ENCODE results near the gene PANX1. TPM values are rescaled to one million over a fixed set of nuclear protein-coding genes. Genes with fewer than 3 reads are reported as not detected.

The PANX1 gene
- total RNA-seq, 1 experiment from 2014 or later = 62.9 TPM

DNA sequence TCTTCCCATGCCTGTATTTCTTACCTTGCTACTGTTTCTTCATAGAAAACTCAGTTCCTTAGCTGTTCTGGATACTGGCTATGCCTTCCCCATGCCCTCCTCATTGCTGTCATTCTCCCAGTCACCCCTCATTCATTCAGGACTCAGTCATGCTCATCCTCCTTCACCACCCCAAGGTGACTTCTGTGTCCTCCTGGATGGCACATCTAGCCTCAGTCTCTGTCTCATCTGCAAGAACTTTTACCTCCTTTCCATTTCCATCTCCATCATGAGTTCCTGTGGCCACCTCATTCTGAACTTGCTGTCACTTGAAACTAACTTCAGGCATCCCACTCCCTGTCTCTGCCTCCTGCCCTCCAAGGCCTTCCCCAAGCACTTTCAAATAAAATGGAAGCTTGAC is 42.3 kb downstream of the PANX1 start:
- Histone ChIP-seq H3F3A (ENCODE audit: low read length, unreplicated experiment) (no peaks in the 10 kb centered on the region), H3K4me2 (ENCODE audit: low read length) (no peak overlapping the region), H3K36me3 (ENCODE audit: low read depth, low read length) (no peaks in the 10 kb centered on the region; the same call in 1 of the 2 replicates), H3K4me1 (ENCODE audit: insufficient read depth, low read length) (no peaks in the 10 kb centered on the region), H3K4me3 (ENCODE audit: low read length) (no peak overlapping the region), H3K9me2 (replicated peaks; ENCODE audit: low read length) (no peaks in the 10 kb centered on the region), H3K27me3 (ENCODE audit: low read length) (no peaks in the 10 kb centered on the region), H3K27ac (ENCODE audit: low read length) (no peak overlapping the region), H2AFZ (ENCODE audit: low read length) (no peak overlapping the region), H3K9ac (ENCODE audit: low read length) (no peak overlapping the region), H3K9me3 (ENCODE audit: low read length) (no peaks in the 10 kb centered on the region), H3K79me2 (ENCODE audit: low read length) (peaks cover 77% of the 10 kb centered on the region), H4K20me1 (ENCODE audit: low read length) (peaks cover 54% of the 10 kb centered on the region)
- BruUV-seq (replicated peaks) = no TSS peak
- no peak for ATAC-seq
- intact Hi-C loops (cut with micrococcal nuclease) = loop anchor here (1.0 to 5.0 kb wide), 3 partner anchors 36 to 274 kb away; no protein-coding TSS in a partner anchor
- DNase-seq = no peak
- POLR2A ChIA-PET (ENCODE audit: unreplicated experiment) = no interaction called here
- TF ChIP-seq, protein P1, sequence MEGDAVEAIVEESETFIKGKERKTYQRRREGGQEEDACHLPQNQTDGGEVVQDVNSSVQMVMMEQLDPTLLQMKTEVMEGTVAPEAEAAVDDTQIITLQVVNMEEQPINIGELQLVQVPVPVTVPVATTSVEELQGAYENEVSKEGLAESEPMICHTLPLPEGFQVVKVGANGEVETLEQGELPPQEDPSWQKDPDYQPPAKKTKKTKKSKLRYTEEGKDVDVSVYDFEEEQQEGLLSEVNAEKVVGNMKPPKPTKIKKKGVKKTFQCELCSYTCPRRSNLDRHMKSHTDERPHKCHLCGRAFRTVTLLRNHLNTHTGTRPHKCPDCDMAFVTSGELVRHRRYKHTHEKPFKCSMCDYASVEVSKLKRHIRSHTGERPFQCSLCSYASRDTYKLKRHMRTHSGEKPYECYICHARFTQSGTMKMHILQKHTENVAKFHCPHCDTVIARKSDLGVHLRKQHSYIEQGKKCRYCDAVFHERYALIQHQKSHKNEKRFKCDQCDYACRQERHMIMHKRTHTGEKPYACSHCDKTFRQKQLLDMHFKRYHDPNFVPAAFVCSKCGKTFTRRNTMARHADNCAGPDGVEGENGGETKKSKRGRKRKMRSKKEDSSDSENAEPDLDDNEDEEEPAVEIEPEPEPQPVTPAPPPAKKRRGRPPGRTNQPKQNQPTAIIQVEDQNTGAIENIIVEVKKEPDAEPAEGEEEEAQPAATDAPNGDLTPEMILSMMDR (conservative IDR thresholded peaks at IDR 0.05; ENCODE audit: low read depth, low read length) = no peak
- TF ChIP-seq EZH2phosphoT487 (IDR thresholded peaks at IDR 0.05; ENCODE audit: borderline replicate concordance, low read length) (no peak), EZH2 (IDR thresholded peaks at IDR 0.05; ENCODE audit: low read length, unreplicated experiment) (no peak)
- CTCF ChIA-PET = interaction anchor here (0.5 to 0.6 kb wide), 2 partner anchors 29 to 35 kb away, joined by 3 to 4 read pairs; no protein-coding TSS in a partner anchor

GRCh38 chr11:94171693-94172440 is 43.2 kb downstream of the PANX1 start:
- no peak overlapping the region for H3K9ac ChIP-seq (ENCODE audit: low read length)
- H3K4me2 ChIP-seq (ENCODE audit: low read length) = no peak overlapping the region
- no peak overlapping the region for H3K4me3 ChIP-seq (ENCODE audit: low read length)
- no peaks in the 10 kb centered on the region for H3K4me1 ChIP-seq (ENCODE audit: insufficient read depth, low read length)
- no peaks in the 10 kb centered on the region for H3F3A ChIP-seq (ENCODE audit: low read length, unreplicated experiment)
- no peak overlapping the region for H3K27ac ChIP-seq (ENCODE audit: low read length)
- no peaks in the 10 kb centered on the region; the same call in 1 of the 2 replicates for H3K36me3 ChIP-seq (ENCODE audit: low read depth, low read length)
- intact Hi-C loops (cut with micrococcal nuclease) = loop anchor here (1.0 to 5.0 kb wide), 2 partner anchors 245 to 275 kb away; no protein-coding TSS in a partner anchor
- ChIA-PET POLR2A (ENCODE audit: unreplicated experiment) (no interaction called here), CTCF (interaction anchor here (0.6 to 0.7 kb wide), 2 partner anchors 12 to 36 kb away, joined by 4 read pairs; no protein-coding TSS in a partner anchor)
- DNase-seq (peak; percentile 60), ATAC-seq (peak; percentile 73; the same call in 1 of the 2 replicates)
- peaks cover 68% of the 10 kb centered on the region for H3K79me2 ChIP-seq (ENCODE audit: low read length)
- peaks cover 49% of the 10 kb centered on the region for H4K20me1 ChIP-seq (ENCODE audit: low read length)
- TF ChIP-seq EZH2 (IDR thresholded peaks at IDR 0.05; ENCODE audit: low read length, unreplicated experiment) (no peak), EZH2phosphoT487 (IDR thresholded peaks at IDR 0.05; ENCODE audit: borderline replicate concordance, low read length) (no peak)
- TF ChIP-seq, protein P1 (conservative IDR thresholded peaks at IDR 0.05; ENCODE audit: low read depth, low read length) = peak; percentile 96
- no peaks in the 10 kb centered on the region for H3K27me3 ChIP-seq (ENCODE audit: low read length)
- BruUV-seq (replicated peaks) = no TSS peak
- no peaks in the 10 kb centered on the region for H3K9me3 ChIP-seq (ENCODE audit: low read length)
- H2AFZ ChIP-seq (ENCODE audit: low read length) = no peak overlapping the region
- no peaks in the 10 kb centered on the region for H3K9me2 ChIP-seq (replicated peaks; ENCODE audit: low read length)

GRCh38 chr11:94175535-94175934 is 46.9 kb downstream of the PANX1 start:
- Histone ChIP-seq H3K27me3 (ENCODE audit: low read length) (no peaks in the 10 kb centered on the region), H3K4me1 (ENCODE audit: insufficient read depth, low read length) (no peaks in the 10 kb centered on the region), H2AFZ (ENCODE audit: low read length) (no peak overlapping the region), H3K9ac (ENCODE audit: low read length) (no peak overlapping the region), H3K9me3 (ENCODE audit: low read length) (no peaks in the 10 kb centered on the region), H3K9me2 (replicated peaks; ENCODE audit: low read length) (no peaks in the 10 kb centered on the region), H3F3A (ENCODE audit: low read length, unreplicated experiment) (no peaks in the 10 kb centered on the region), H3K4me3 (ENCODE audit: low read length) (no peak overlapping the region), H4K20me1 (ENCODE audit: low read length) (peaks cover 37% of the 10 kb centered on the region), H3K27ac (ENCODE audit: low read length) (no peak overlapping the region), H3K79me2 (ENCODE audit: low read length) (peaks cover 43% of the 10 kb centered on the region), H3K4me2 (ENCODE audit: low read length) (no peak overlapping the region), H3K36me3 (ENCODE audit: low read depth, low read length) (peaks cover 20% of the 10 kb centered on the region)
- BruUV-seq (replicated peaks) = no TSS peak
- ATAC-seq = no peak
- intact Hi-C loops (cut with micrococcal nuclease) = no loop called here
- no peak for DNase-seq
- TF ChIP-seq, protein P1 (conservative IDR thresholded peaks at IDR 0.05; ENCODE audit: low read depth, low read length) = no peak
- no peak for TF ChIP-seq EZH2 (IDR thresholded peaks at IDR 0.05; ENCODE audit: low read length, unreplicated experiment)
- TF ChIP-seq EZH2phosphoT487 (IDR thresholded peaks at IDR 0.05; ENCODE audit: borderline replicate concordance, low read length) = no peak
- CTCF ChIA-PET = no interaction called here
- POLR2A ChIA-PET (ENCODE audit: unreplicated experiment) = no interaction called here
